Keratinocyte (primary cell): ENCODE measurements around the gene FHIT. TPM values are rescaled to one million over a fixed set of nuclear protein-coding genes. Genes with fewer than 3 reads are reported as not detected.

ENCODE experiments used
- DNase-seq: peaks from one replicate; pipeline ENCODE4 v3.0.0-alpha.2; 2011; ENCODE audit warnings: low read depth, missing footprints, low spot score
- FAIRE-seq: peaks from 2 replicates; lab custom pipeline; 2011; peaks lifted over from hg19 to GRCh38; lab: Jason Lieb, UNC
- H2AFZ ChIP-seq: 2 replicates; pipeline ENCODE4 v1.6.0; 2012; ENCODE audit warnings: low read length, control low read depth, inconsistent platforms; ENCODE audit not compliant: control insufficient read depth
- H3K27ac ChIP-seq: 2 replicates; pipeline ENCODE4 v1.5.1; 2011; ENCODE audit warnings: low read length; ENCODE audit not compliant: control insufficient read depth, insufficient read depth
- H3K27me3 ChIP-seq: 3 replicates; pipeline ENCODE4 v1.6.0; 2011; ENCODE audit warnings: low read length; ENCODE audit not compliant: control insufficient read depth, insufficient read depth; ENCODE audit errors: extremely low read depth
- H3K36me3 ChIP-seq, 2 experiments: 2 replicates in 1 of 2; 3 replicates in 1 of 2; pipeline ENCODE4 v1.5.1; 2011; ENCODE audit warnings: low read length in 2 of 2, mild to moderate bottlenecking in 1 of 2; ENCODE audit not compliant: control insufficient read depth in 2 of 2, insufficient read depth in 2 of 2; ENCODE audit errors: extremely low read depth in 1 of 2
- H3K4me1 ChIP-seq: 3 replicates; pipeline ENCODE4 v1.5.1; 2011; ENCODE audit warnings: low read length; ENCODE audit not compliant: control insufficient read depth, insufficient read depth; ENCODE audit errors: extremely low read depth
- H3K4me2 ChIP-seq: 3 replicates; pipeline ENCODE4 v1.6.0; 2011; ENCODE audit warnings: low read depth, low read length; ENCODE audit not compliant: control insufficient read depth, insufficient read depth; ENCODE audit errors: extremely low read depth
- H3K4me3 ChIP-seq, 3 experiments: fragments of 200-600 bp in 1 of 3; sonication (generic) in 1 of 3; 2 replicates in 2 of 3; 3 replicates in 1 of 3; pipeline ENCODE4 v1.5.1; 2011 to 2016; ENCODE audit warnings: low read length in 3 of 3, mild to moderate bottlenecking in 3 of 3, control low read depth in 2 of 3, inconsistent platforms in 1 of 3, low read depth in 1 of 3, mixed read lengths in 1 of 3, mixed run types in 1 of 3, moderate library complexity in 1 of 3; ENCODE audit not compliant: control insufficient read depth in 2 of 3, insufficient read depth in 2 of 3; ENCODE audit errors: extremely low read depth in 1 of 3
- H3K79me2 ChIP-seq: 2 replicates; pipeline ENCODE4 v1.6.0; 2012; ENCODE audit warnings: low read length; ENCODE audit not compliant: control insufficient read depth, insufficient read depth
- H3K9ac ChIP-seq: 3 replicates; pipeline ENCODE4 v1.6.0; 2011; ENCODE audit warnings: low read length; ENCODE audit not compliant: control insufficient read depth, insufficient read depth; ENCODE audit errors: extremely low read depth
- H3K9me1 ChIP-seq: 3 replicates; pipeline ENCODE4 v1.6.0; 2011; ENCODE audit warnings: low read length; ENCODE audit not compliant: control insufficient read depth, insufficient read depth; ENCODE audit errors: extremely low read depth
- H3K9me3 ChIP-seq: 2 replicates; pipeline ENCODE4 v1.5.1; 2012; ENCODE audit warnings: low read depth, low read length; ENCODE audit not compliant: control insufficient read depth
- H4K20me1 ChIP-seq: 3 replicates; pipeline ENCODE4 v1.6.0; 2011; ENCODE audit warnings: low read length; ENCODE audit not compliant: control insufficient read depth, insufficient read depth; ENCODE audit errors: extremely low read depth
- CTCF ChIP-seq, 3 experiments: IDR thresholded peaks in 1 of 3; conservative IDR thresholded peaks in 1 of 3; optimal IDR thresholded peaks in 1 of 3; 2 replicates in 2 of 3; 3 replicates in 1 of 3; pipeline versions ENCODE3 to v1.5.1; 2011; ENCODE audit warnings: low read length in 3 of 3, mild to moderate bottlenecking in 3 of 3, moderate library complexity in 2 of 3, control low read depth in 1 of 3, inconsistent platforms in 1 of 3; ENCODE audit not compliant: insufficient read depth in 2 of 3; ENCODE audit errors: extremely low read depth in 1 of 3
- EZH2 ChIP-seq: IDR thresholded peaks from one replicate; pipeline ENCODE4 v1.6.1; 2012; ENCODE audit warnings: inconsistent platforms, mild to moderate bottlenecking, low read length, moderate library complexity
- dilution Hi-C: fragments of 300-500 bp; cut with MboI; formaldehyde crosslinking; loops from one replicate; pipeline ENCODE4 v1.7.0; 2020; ENCODE audit warnings: low sequenced_read_pairs; ENCODE audit not compliant: extremely low pct_ligation_motif_present
- polyA plus RNA-seq, 5 experiments: library from polyadenylated mRNA; depleted of rRNA in 3 of 5; stranded (reverse) in 3 of 5; stranded (forward) in 1 of 5; unstranded in 1 of 5; fragments of >200 nt; gene quantifications; 1 replicate in 1 of 5; 2 replicates in 3 of 5; 3 replicates in 1 of 5; pipeline versions ENCODE4 v1.2.1 to v1.2.3, GENCODE V29; 2011 to 2012; ENCODE audit warnings: missing spikeins in 2 of 5, low read depth in 1 of 5, low replicate concordance in 1 of 5

FHIT gene
- polyA plus RNA-seq, 1 donor (not counting 4 experiments of a cell fraction or from before 2014, with no cell fraction given), result 2.2 TPM

- H3K9me3 ChIP-seq, result no peaks in the 10 kb centered on the region
- H3K27ac ChIP-seq, result no peak overlapping the region
- no peaks in the 10 kb centered on the region for H3K9me1 ChIP-seq
- H3K4me3 ChIP-seq, result no peak overlapping the region
- no peak for TF ChIP-seq EZH2
- TF ChIP-seq CTCF (optimal IDR thresholded peaks at IDR 0.05 in 1 of 3, IDR thresholded peaks at IDR 0.05 in 1 of 3, conservative IDR thresholded peaks at IDR 0.05 in 1 of 3; ENCODE audit: extremely low read depth in 1 of 3, insufficient read depth in 2 of 3, low read length in 3 of 3), result no peak
- H2AFZ ChIP-seq, result no peak overlapping the region
- H4K20me1 ChIP-seq, result no peaks in the 10 kb centered on the region
- H3K4me1 ChIP-seq, result no peaks in the 10 kb centered on the region
- no peaks in the 10 kb centered on the region for H3K79me2 ChIP-seq
- dilution Hi-C loops, result no loop called here
- DNase-seq (no peak), FAIRE-seq (no peak)
- H3K4me2 ChIP-seq, result no peak overlapping the region
- no peaks in the 10 kb centered on the region for H3K27me3 ChIP-seq
- no peaks in the 10 kb centered on the region for H3K36me3 ChIP-seq
- H3K9ac ChIP-seq, result no peak overlapping the region
These were observed 173.7 kb downstream of the FHIT start for GRCh38 chr3:61077551-61077950.

DNA sequence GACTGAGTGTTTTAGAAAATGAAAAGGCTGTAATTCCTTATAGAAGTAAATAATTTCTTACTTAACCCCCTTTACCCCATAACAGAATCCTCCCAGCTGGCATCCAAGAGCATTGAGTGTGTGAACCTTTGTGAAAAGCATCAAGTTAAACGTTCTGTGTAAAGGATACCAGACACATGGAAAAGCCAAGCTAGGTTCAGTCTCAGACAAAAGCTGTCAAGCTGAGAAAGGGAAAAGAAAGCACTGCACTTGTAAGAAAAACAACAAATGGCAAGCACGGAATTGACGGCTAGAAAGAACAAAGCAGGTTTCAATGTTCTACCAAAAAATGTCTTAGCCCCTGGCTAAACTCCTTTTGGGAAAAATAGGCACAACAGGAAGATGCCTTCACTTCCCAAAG is 176.5 kb downstream of the FHIT start:
- Histone ChIP-seq H4K20me1 (no peaks in the 10 kb centered on the region), H3K4me3 (no peak overlapping the region), H3K9me3 (no peaks in the 10 kb centered on the region), H3K79me2 (no peaks in the 10 kb centered on the region), H3K36me3 (no peaks in the 10 kb centered on the region), H3K4me2 (no peak overlapping the region), H3K9me1 (no peaks in the 10 kb centered on the region), H3K27me3 (no peaks in the 10 kb centered on the region), H3K4me1 (no peaks in the 10 kb centered on the region), H3K9ac (no peak overlapping the region), H3K27ac (no peak overlapping the region), H2AFZ (no peak overlapping the region)
- TF ChIP-seq EZH2, result no peak
- no peak for TF ChIP-seq CTCF (optimal IDR thresholded peaks at IDR 0.05 in 1 of 3, IDR thresholded peaks at IDR 0.05 in 1 of 3, conservative IDR thresholded peaks at IDR 0.05 in 1 of 3; ENCODE audit: extremely low read depth in 1 of 3, insufficient read depth in 2 of 3, low read length in 3 of 3)
- no peak for DNase-seq
- no peak for FAIRE-seq
- dilution Hi-C loops, result no loop called here
